GM10847 (cell line): ENCODE measurements around the gene LZTS2.

Source experiments
- POLR2A ChIP-seq: IDR thresholded peaks from 2 replicates; pipeline ENCODE4 v1.6.1; 2011; ENCODE audit not compliant: insufficient read length; ENCODE audit errors: extremely low read depth

The LZTS2 gene

GRCh38 chr10:100999742-101000126 lies at the start of gene LZTS2:
Gene LZTS2 (plus strand): TSS chr10:100999808. CDS start chr10:101002539, 2,731 bp downstream.
- TF ChIP-seq POLR2A, result no peak

DNA sequence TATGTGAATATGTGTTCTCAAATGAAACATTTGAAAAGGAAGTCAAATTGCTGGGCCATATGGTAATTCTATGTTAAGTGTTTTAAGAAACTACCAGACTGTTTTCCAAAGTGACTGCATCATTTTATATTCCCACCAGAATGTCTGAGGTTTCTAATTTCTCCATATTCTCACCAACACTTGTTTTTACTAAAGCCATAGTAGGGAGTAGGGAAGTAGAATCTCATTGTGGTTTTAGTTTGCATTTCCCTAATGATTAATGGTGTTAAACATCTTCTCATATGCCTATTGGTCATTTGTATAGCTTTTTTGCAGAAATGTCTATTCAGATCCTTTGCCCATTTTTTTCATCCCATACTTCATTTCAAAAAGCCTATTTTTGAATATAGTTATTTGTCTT lies 39.4 kb upstream of the LZTS2 start:
- TF ChIP-seq POLR2A, result no peak

- no peak for TF ChIP-seq POLR2A
These were observed 37.1 kb upstream of the LZTS2 start for GRCh38 chr10:100962351-100963080.

- TF ChIP-seq POLR2A, result no peak
These were observed 35.8 kb upstream of the LZTS2 start for GRCh38 chr10:100963826-100964225.

DNA sequence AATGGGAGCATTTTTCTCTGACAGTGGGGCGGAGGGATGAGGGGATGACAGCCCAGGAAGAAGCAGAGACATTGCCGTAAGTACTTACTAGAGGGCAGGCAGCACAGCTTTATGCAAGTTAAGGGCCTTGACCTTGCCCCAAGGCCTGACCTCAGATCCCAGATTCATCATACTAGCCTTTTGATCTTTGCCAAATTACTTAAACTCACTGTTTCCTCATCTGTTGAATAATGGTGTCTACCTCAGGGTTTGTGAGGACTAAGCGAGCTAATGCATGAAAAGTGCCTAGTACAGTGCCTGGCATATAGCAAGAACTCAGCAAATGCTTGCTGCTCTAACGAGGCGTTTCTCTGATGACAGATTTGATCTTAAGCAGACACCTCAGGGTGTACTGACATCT lies 33.8 kb upstream of the LZTS2 start:
- no peak for TF ChIP-seq POLR2A

DNA sequence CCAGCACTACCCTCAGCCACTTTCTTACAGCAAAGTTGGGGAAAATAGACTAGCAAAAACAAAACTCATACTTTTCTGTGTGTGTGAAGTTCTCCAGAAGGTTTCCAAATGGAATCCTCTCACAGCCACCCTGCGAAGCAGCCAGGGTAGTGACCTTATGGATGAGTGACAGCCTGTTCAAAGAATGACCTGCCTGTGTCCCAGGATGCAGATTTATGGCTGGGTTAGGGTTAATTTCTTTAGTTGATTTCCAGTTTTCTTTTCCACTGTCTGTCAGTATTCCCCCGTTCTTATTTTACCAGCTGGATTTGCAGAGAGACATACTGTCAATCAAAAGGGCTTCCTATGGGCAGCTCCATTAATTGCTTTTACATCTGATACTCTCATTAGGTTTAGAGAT lies 32.7 kb upstream of the LZTS2 start:
- no peak for TF ChIP-seq POLR2A

DNA sequence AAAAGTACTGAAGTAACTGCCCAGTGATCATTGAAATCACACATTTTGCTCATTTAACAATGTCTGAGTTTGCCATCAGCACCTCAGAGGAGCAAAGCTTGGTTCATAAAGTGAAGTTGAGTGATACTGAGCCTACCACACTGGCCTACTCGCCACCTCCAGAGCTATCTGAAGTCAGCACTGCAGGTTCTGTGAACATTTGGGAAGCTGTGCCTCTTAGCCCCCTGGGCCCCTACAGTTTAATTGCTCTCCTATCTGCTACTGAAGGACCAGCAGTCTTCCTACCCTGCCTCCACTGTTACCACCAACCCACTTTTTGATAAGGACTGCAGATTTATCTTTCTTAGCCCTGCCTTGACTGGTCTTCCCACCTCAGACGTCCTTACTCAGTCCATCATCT lies 32.3 kb upstream of the LZTS2 start:
- no peak for TF ChIP-seq POLR2A

DNA sequence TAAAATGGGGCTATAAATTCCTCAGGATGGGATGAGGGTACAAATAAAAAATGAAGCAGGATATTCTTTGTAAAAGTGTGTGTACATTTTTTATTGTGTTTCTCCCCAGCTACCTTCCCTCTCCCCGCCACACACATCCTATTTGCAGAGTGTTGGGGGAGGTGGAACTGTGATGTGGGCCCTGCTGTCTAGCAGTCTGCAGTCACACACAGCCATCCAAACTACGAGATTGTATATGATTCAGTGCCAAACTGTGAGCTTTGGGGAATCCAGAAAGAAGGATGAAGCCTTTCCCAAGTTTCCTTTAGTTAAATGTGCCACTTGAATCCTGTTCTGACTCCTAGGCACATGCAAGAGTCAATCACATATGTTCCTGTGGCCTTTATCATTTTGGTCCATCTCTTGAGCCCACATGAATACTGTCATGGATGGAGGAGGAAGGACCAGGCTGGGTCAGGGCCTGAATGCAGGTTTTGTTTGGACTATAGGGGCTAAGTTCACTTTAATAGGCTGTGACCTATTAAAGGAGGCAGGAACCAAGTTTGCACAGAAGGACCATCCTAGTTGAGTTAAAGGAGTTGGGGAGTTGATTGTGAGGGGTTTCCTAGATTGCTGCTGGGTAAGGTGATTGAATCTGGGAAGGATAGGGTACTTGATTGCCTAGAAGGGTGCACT lies 31.4 kb upstream of the LZTS2 start:
- TF ChIP-seq POLR2A, result no peak

DNA sequence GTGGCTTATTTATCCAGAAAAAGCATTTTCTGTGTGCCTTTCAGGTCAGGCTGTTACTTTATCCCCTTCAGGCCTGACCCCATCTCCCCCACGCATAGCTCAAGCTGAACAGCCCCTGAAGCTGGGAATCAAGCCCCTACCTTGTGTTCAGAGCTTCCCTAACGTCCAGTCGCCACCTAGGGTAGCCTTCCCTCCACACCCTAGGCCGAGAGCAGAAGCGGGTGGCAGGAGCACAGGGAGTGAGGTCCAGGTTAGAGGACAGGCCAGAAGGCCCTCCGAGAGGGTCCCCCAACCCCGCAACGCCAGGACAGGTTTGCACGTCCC lies 30.8 kb upstream of the LZTS2 start:
- TF ChIP-seq POLR2A, result no peak

DNA sequence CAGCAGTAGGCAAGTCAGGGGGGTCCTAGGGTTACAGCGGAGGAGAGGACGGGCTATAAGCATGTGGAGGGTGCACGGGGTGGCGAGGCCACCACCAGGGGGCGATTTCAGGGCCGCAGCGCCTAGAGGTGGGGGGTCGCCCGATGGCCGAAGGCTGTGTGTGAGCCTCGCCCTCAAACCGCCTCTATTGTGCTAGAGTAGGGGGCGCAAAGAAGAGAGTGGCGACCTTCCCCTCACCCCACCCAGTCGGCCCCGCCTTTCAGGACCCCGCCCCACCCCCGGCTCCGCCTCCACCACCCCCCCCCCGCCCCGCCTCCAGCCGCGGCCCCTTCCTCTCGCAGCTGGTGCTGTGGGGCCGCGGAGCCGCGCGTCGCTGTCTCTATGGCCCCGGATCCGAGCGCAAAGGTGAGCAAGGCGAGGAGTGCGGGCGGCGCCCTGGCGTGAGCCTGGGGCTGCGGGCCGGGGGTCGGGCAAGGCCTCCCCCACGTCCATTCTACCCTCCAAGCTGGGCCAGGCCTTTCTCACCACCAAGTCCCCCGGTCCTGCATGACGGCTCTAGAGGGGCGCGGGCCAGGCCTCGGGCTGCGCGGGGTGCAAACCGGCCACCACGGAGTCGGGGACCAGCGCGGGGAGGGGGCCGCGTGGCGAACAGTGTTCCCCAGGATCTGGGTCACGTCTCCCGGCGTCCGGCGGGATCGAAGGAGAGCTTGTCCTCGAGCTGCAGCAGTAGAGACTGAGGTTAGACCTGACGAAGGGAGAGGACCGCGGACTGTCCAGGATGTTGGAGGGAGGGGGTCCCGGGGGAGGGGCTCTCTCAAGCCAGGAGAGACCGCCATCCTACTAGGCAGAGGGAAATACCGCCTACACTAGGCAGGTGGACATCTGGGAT lies 30.2 kb upstream of the LZTS2 start, which contains the start of gene SEMA4G:
Gene SEMA4G (plus strand): TSS at position 318 of the 889 bp plus-strand sequence. CDS start 3,409 bp downstream, outside the sequence.
- no peak for TF ChIP-seq POLR2A

DNA sequence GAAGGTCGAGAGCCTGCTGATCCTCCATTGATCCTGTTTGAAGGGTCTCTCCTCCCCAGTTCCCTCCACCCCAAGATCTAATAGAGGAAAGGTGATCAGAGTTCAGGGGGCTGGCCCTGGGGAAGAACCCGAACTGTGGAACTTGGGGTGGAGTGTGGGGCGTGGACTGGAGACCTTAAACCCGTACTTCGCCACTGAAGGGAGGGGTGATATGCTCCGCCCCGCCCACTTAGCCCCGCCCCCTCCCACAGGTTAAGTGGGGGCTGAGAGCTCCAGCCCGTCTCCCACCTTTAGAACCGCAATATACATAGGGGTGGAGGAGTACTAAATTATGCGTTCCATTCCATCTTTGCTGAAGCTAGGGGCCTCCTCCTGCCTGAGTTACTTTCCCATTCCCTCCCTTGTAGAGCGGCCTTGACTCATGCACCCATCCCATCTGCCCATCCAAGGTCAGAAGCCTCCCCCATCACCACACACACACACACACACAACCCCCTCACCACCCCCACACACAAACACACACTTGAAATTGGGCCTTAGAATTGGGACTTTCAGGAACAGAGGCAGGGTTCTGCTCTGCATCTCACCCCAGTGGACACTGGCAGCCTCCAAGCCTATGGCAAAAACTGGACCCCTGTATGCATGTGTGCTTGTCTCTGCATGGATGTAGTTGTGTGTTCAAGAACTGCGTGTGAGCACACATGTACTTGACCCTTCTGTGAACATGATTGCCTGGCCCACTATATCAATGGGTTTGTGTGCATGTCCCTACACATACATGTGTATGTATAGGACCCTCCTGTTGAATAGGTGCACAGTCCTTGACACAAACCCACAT lies 29.3 kb upstream of the LZTS2 start:
- TF ChIP-seq POLR2A, result no peak

DNA sequence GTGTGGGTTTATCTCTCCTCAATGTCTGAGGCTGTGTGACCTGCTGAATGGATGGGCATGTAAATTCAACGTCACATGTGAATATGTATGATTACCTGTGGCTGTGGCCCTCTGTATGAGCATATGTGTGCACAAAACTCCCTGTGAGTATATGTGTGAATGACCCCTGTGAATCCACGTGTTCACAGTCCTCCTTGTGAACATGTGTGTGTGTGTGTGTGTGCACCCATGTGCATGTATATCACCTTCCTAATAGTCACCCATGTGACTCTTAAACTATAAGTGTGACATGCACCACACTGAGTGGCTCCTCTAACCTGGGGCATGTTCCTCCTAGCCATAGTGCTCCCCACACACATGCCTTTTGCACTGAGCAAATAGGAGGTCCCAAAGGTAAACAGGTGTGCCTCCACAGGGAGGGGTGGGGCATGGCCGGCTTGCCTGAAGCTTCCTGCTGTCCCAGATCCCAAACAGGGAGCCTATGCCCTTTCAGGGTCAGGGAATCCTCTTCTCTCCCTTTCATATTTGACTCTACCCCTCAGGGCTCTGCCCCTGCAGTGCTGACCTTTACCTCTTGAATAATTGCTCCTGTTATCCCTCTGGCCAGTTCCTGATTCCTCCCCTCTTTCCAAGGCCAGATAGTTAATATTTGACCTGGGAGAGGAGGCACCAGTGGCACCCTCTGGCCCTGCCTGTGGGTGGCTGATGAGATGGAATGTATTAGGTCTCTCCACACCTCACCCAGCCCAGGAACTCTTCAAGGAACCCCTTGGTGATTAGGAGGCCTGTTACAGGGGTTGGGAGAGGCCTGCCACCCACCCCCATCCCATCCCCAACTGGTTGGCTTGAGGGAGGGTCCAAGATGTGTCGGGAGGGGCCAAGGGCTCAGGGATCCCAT lies 28.4 kb upstream of the LZTS2 start:
- no peak for TF ChIP-seq POLR2A

- TF ChIP-seq POLR2A, result no peak
These were observed 27.3 kb upstream of the LZTS2 start for GRCh38 chr10:100972115-100972903.

GRCh38 chr10:100972904-100973535 lies 26.6 kb upstream of the LZTS2 start:
- TF ChIP-seq POLR2A, result no peak
